GM23248 (cell line): ENCODE measurements around the gene MEIS2.

Experiments used
- EZH2 ChIP-seq: fragments of 200-600 bp; sonication (generic); IDR thresholded peaks from 2 replicates; pipeline ENCODE4 v1.6.1; 2018; ENCODE audit warnings: antibody characterized with exemption, mild to moderate bottlenecking; ENCODE audit not compliant: insufficient read depth, poor library complexity, severe bottlenecking
- EZH2phosphoT487 ChIP-seq: fragments of 200-600 bp; sonication (generic); IDR thresholded peaks from 2 replicates; pipeline ENCODE4 v1.6.1; 2018; ENCODE audit warnings: antibody characterized with exemption, moderate library complexity, mild to moderate bottlenecking, low read depth; ENCODE audit not compliant: insufficient read depth

DNA sequence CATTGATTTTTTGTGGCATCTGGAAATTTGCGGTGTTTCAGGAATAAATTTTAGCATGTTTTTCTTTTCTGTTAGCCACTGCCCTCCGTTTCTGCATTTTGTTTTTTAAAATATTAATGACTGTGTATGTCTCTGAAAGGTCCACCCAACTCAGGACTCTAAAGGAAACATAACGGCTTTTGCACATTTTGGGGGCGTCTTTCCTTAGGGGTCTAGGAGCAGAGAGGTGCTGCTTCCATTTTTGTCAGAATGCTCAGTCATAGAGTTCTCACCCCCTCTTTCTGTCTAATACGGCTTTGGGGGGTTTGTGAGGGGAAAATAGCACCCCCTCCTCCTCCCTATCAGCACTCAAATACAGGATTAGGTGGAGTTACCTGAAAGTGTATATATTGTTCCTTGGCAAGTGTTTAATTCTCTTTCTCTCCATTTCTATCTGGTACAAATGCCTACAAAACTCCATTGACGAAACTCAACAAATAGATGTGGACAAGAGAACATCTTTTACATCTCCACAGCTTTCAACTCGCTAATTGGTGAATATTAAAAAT, 219.4 kb downstream of the MEIS2 start:
- no peak for TF ChIP-seq EZH2
- TF ChIP-seq EZH2phosphoT487, result no peak
